Sigmoid colon (tissue), 7 donors: ENCODE data around the gene RADIL. TPM values are rescaled to one million over a fixed set of nuclear protein-coding genes. Genes with fewer than 3 reads are reported as not detected.

ENCODE experiments used
- DNase-seq: peaks from one replicate; pipeline ENCODE4 v3.0.0-alpha.2; 2019
- H3K27ac ChIP-seq, 4 donors: fragments of 200-600 bp; sonication (generic); one replicate each; pipeline ENCODE4 v1.5.1; 2016 to 2019; ENCODE audit warnings: mild to moderate bottlenecking in 1 of 4
- H3K27me3 ChIP-seq, 3 donors: fragments of 200-600 bp; sonication (generic); one replicate each; pipeline ENCODE4 v1.5.1; 2019; ENCODE audit warnings: mild to moderate bottlenecking in 1 of 3
- H3K36me3 ChIP-seq, 4 donors: fragments of 200-600 bp; sonication (generic); one replicate each; pipeline ENCODE4 v1.5.1; 2016 to 2019
- H3K4me1 ChIP-seq, 4 donors: fragments of 200-600 bp; sonication (generic); one replicate each; pipeline ENCODE4 v1.5.1; 2017 to 2019
- H3K4me3 ChIP-seq, 4 donors: fragments of 200-600 bp; sonication (generic); one replicate each; pipeline ENCODE4 v1.5.1; 2017 to 2019; ENCODE audit warnings: mild to moderate bottlenecking in 2 of 4, moderate library complexity in 1 of 4
- H3K9me3 ChIP-seq, 4 donors: fragments of 200-600 bp in 3 of 4; sonication (generic) in 3 of 4; one replicate each; pipeline versions ENCODE4 v1.5.1 to v1.6.1; 2013 to 2019
- CTCF ChIP-seq, 4 experiments: fragments of 450-650 bp in 3 of 4; fragments of 200-600 bp in 1 of 4; IDR thresholded peaks; one replicate each; pipeline ENCODE4 v1.5.1; 2016 to 2019; ENCODE audit warnings: antibody characterized with exemption in 4 of 4, mild to moderate bottlenecking in 3 of 4, moderate library complexity in 2 of 4
- EP300 ChIP-seq, 4 donors: sonication (generic); formaldehyde crosslinking; IDR thresholded peaks; one replicate each; pipeline ENCODE4 v1.6.1; 2017; ENCODE audit warnings: antibody characterized with exemption in 4 of 4
- POLR2A ChIP-seq, 2 donors: fragments of 450-650 bp; IDR thresholded peaks; one replicate each; pipeline ENCODE4 v1.6.1; 2016; ENCODE audit warnings: antibody characterized with exemption in 2 of 2, mild to moderate bottlenecking in 2 of 2, moderate library complexity in 2 of 2
- POLR2AphosphoS5 ChIP-seq, 4 donors: sonication (generic); formaldehyde crosslinking; IDR thresholded peaks; one replicate each; pipeline ENCODE4 v1.6.1; 2017; ENCODE audit warnings: antibody characterized with exemption in 4 of 4
- WGBS, 2 donors: extraction: QIAGEN DNeasy Blood & Tissue Kit; methylation state at CpG; one replicate each; pipeline ENCODE4 v1.1.7; 2013; 5-methylcytosine and 5-hydroxymethylcytosine counted together
- intact Hi-C: fragments of 100-400 bp; cut with DNase I; formaldehyde crosslinking; loops from one replicate; pipeline ENCODE4 v1.15.1; 2023
- polyA plus RNA-seq, 3 donors: library from polyadenylated mRNA; stranded (reverse); fragments of 200-250 nt; gene quantifications; one replicate each; pipeline ENCODE4 v1.2.3, GENCODE V29; 2013
- total RNA-seq, 4 donors: library from RNA; depleted of rRNA; stranded (reverse); fragments of >200 nt; gene quantifications; one replicate each; pipeline ENCODE4 v1.1.0, GENCODE V29; 2016
- donor health status: healthy with polysubstance abuse.
- donor health status: Bipolar disorder and iron deficiency.
- donor health status: healthy.

RADIL gene
- total and polyA plus RNA-seq, 7 donors: 1.2 to 10.8 (median 5.6) TPM

GRCh38 chr7:4789194-4790077 lies 94.1 kb downstream of the RADIL start:
- Histone ChIP-seq H3K27me3 (no peaks in the 10 kb centered on the region), H3K4me3 (no peak overlapping the region), H3K27ac (no peak overlapping the region), H3K9me3 (no peaks in the 10 kb centered on the region), H3K4me1 (peaks cover 0 to 17% (median 12%) of the 10 kb centered on the region in 4 donors), H3K36me3 (peaks cover 27 to 72% (median 48%) of the 10 kb centered on the region in 4 donors)
- intact Hi-C loops: no loop called here
- no peak for TF ChIP-seq EP300 (IDR thresholded peaks at IDR 0.05)
- TF ChIP-seq POLR2A (IDR thresholded peaks at IDR 0.05): no peak
- no peak for TF ChIP-seq POLR2AphosphoS5 (IDR thresholded peaks at IDR 0.05)
- TF ChIP-seq CTCF (IDR thresholded peaks at IDR 0.05): no peak
- DNase-seq: no peak
- WGBS, 2 donors: 93 to 94% methylated on average over 26 of the region's 26 CpGs

GRCh38 chr7:4788627-4789189 lies 94.8 kb downstream of the RADIL start:
- Histone ChIP-seq H3K27ac (no peak overlapping the region), H3K9me3 (no peaks in the 10 kb centered on the region), H3K27me3 (no peaks in the 10 kb centered on the region), H3K4me1 (peaks cover 0 to 17% (median 12%) of the 10 kb centered on the region in 4 donors), H3K4me3 (no peak overlapping the region), H3K36me3 (peaks cover 27 to 79% (median 52%) of the 10 kb centered on the region in 4 donors)
- intact Hi-C loops: no loop called here
- no peak for TF ChIP-seq CTCF (IDR thresholded peaks at IDR 0.05)
- no peak for TF ChIP-seq POLR2A (IDR thresholded peaks at IDR 0.05)
- TF ChIP-seq POLR2AphosphoS5 (IDR thresholded peaks at IDR 0.05): no peak
- no peak for TF ChIP-seq EP300 (IDR thresholded peaks at IDR 0.05)
- WGBS, 2 donors: 95 to 97% methylated on average over 27 of the region's 27 CpGs
- DNase-seq: peak; percentile 67

- Histone ChIP-seq H3K36me3 (peaks cover 28 to 86% (median 58%) of the 10 kb centered on the region in 4 donors), H3K4me3 (no peak overlapping the region), H3K9me3 (no peaks in the 10 kb centered on the region), H3K4me1 (peaks cover 0 to 16% (median 11%) of the 10 kb centered on the region in 4 donors), H3K27ac (no peak overlapping the region), H3K27me3 (no peaks in the 10 kb centered on the region)
- DNase-seq: peak; percentile 61
- TF ChIP-seq EP300 (IDR thresholded peaks at IDR 0.05): no peak
- no peak for TF ChIP-seq CTCF (IDR thresholded peaks at IDR 0.05)
- TF ChIP-seq POLR2A (IDR thresholded peaks at IDR 0.05): no peak
- TF ChIP-seq POLR2AphosphoS5 (IDR thresholded peaks at IDR 0.05): no peak
- intact Hi-C loops: no loop called here
- 77 to 89% methylated on average over 23 of the region's 23 CpGs for WGBS, 2 donors
Observed at GRCh38 chr7:4787947-4788626, 95.4 kb downstream of the RADIL start.

- WGBS, 2 donors: 85 to 93% methylated on average over 17 of the region's 17 CpGs
- no peak overlapping the region for H3K4me3 ChIP-seq
- no peak for TF ChIP-seq POLR2A (IDR thresholded peaks at IDR 0.05)
- TF ChIP-seq POLR2AphosphoS5 (IDR thresholded peaks at IDR 0.05): no peak
- TF ChIP-seq CTCF (IDR thresholded peaks at IDR 0.05): no peak
- TF ChIP-seq EP300 (IDR thresholded peaks at IDR 0.05): no peak
- H3K4me1 ChIP-seq: peaks cover 0 to 10% (median 6%) of the 10 kb centered on the region in 4 donors
- peaks cover 33 to 91% (median 63%) of the 10 kb centered on the region in 4 donors for H3K36me3 ChIP-seq
- peak; percentile 62 for DNase-seq
- no peak overlapping the region for H3K27ac ChIP-seq
- H3K9me3 ChIP-seq: no peaks in the 10 kb centered on the region
- no peaks in the 10 kb centered on the region for H3K27me3 ChIP-seq
- intact Hi-C loops: no loop called here
Observed at GRCh38 chr7:4787541-4787940, 96.0 kb downstream of the RADIL start.
